ENCODE results near the gene PHLPP1.
"Not testable (repeated sequence)": the region's sequence is repeated elsewhere in the genome, so short reads cannot be mapped to it uniquely, and the experiment has no call there.

PHLPP1 gene

GRCh38 chr18:62776024-62776570, 60.8 kb downstream of the PHLPP1 start:
- no peak for DNase-seq

- no peak for DNase-seq
Measured at GRCh38 chr18:62777814-62778213, 62.5 kb downstream of the PHLPP1 start.

- DNase-seq = no peak
Measured at GRCh38 chr18:62778976-62779869, 63.9 kb downstream of the PHLPP1 start.

GRCh38 chr18:62781262-62781661, 65.9 kb downstream of the PHLPP1 start:
- DNase-seq = no peak

GRCh38 chr18:62781893-62782292, 66.6 kb downstream of the PHLPP1 start:
- DNase-seq = no peak

GRCh38 chr18:62784338-62784965, 69.1 kb downstream of the PHLPP1 start:
- no peak for DNase-seq

GRCh38 chr18:62784966-62785413, 69.6 kb downstream of the PHLPP1 start:
- no peak for DNase-seq

GRCh38 chr18:62786689-62787088, 71.3 kb downstream of the PHLPP1 start:
- DNase-seq = no peak

- DNase-seq = no peak
Measured at GRCh38 chr18:62788111-62788510, 72.8 kb downstream of the PHLPP1 start.

- DNase-seq = peak; percentile 30
Measured at GRCh38 chr18:62788876-62789275, 73.5 kb downstream of the PHLPP1 start.

GRCh38 chr18:62790871-62791772, 75.8 kb downstream of the PHLPP1 start:
- DNase-seq = no peak

GRCh38 chr18:62792016-62792415, 76.7 kb downstream of the PHLPP1 start:
- DNase-seq = no peak

- DNase-seq = no peak
Measured at GRCh38 chr18:62795813-62796212, 80.5 kb downstream of the PHLPP1 start.

- no peak for DNase-seq
Measured at GRCh38 chr18:62796216-62796621, 80.9 kb downstream of the PHLPP1 start.

GRCh38 chr18:62797329-62797728, 82.0 kb downstream of the PHLPP1 start:
- DNase-seq = no peak

GRCh38 chr18:62799977-62800376, 84.6 kb downstream of the PHLPP1 start:
- no peak for DNase-seq

- DNase-seq = no peak
Measured at GRCh38 chr18:62802523-62802922, 87.2 kb downstream of the PHLPP1 start.

GRCh38 chr18:62807396-62807795, 92.1 kb downstream of the PHLPP1 start:
- no peak for DNase-seq

- no peak for DNase-seq
Measured at GRCh38 chr18:62808123-62808522, 92.8 kb downstream of the PHLPP1 start.

- DNase-seq = not testable (repeated sequence)
Measured at GRCh38 chr18:62809445-62809844, 94.1 kb downstream of the PHLPP1 start.

- DNase-seq = no peak
Measured at GRCh38 chr18:62809900-62810299, 94.6 kb downstream of the PHLPP1 start.

GRCh38 chr18:62810682-62811081, 95.3 kb downstream of the PHLPP1 start:
- no peak for DNase-seq

- DNase-seq = no peak
Measured at GRCh38 chr18:62811674-62812073, 96.3 kb downstream of the PHLPP1 start.
